Left cardiac atrium (tissue), 4 donors: ENCODE data around the gene ABHD15. TPM values are rescaled to one million over a fixed set of nuclear protein-coding genes. Genes with fewer than 3 reads are reported as not detected.

Experiments used
- ATAC-seq, 2 donors: fragments of 200-7000 bp; cut with Tn5 transposase; one replicate each; pipeline ENCODE4 v1.9.1; 2020; ENCODE audit warnings: mild to moderate bottlenecking in 2 of 2, moderate library complexity in 2 of 2
- DNase-seq: peaks from one replicate; pipeline ENCODE4 v3.0.0-alpha.2; 2020
- intact Hi-C, 2 donors: fragments of 100-400 bp; cut with DNase I; formaldehyde crosslinking; loops; one replicate each; pipeline versions ENCODE4 v1.14.1 to v1.15.1; 2022 to 2023
- long read RNA-seq: library from polyadenylated mRNA; unstranded; transcript quantifications from one replicate; pipeline ENCODE4 v2.0.0, GENCODE V29; 2021
- total RNA-seq, 2 donors: library from RNA; stranded (reverse); fragmentation: NEBNext Ultra II Directional; extraction: Animal tissue kit (Norgen Biotek cat#: 25700); gene quantifications; one replicate each; pipeline ENCODE4 v1.2.1, GENCODE V29; 2021
- donor health status: DM: no; HTN: yes; CAD: no.
- donor health status: DM: no; HTN: yes; CAD: no; lungs with severe emphysema.
- donor health status: DM: yes; HTN: yes; CAD: no.
- donor health status: Dilated cardiomyopathy.

The ABHD15 gene, protein sequence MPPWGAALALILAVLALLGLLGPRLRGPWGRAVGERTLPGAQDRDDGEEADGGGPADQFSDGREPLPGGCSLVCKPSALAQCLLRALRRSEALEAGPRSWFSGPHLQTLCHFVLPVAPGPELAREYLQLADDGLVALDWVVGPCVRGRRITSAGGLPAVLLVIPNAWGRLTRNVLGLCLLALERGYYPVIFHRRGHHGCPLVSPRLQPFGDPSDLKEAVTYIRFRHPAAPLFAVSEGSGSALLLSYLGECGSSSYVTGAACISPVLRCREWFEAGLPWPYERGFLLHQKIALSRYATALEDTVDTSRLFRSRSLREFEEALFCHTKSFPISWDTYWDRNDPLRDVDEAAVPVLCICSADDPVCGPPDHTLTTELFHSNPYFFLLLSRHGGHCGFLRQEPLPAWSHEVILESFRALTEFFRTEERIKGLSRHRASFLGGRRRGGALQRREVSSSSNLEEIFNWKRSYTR
- total RNA-seq, result 10 to 100 TPM in 1 of 2 donors, 1 to 10 TPM in 1; 8.3 to 11.6 TPM
- long read RNA-seq, partial matches to known transcripts, result 0 of 5 reads
- long read RNA-seq, other reads (novel, unspliced or antisense), result 3 of 5 reads

GRCh38 chr17:29566473-29567303 is at the start of gene ABHD15:
Gene ABHD15 (minus strand): TSS chr17:29567037. CDS start chr17:29566966, 71 bp downstream.
- peak; percentile 77 for DNase-seq
- peak; percentile 56 to 69 for ATAC-seq
- intact Hi-C loops, result no loop called here

DNA sequence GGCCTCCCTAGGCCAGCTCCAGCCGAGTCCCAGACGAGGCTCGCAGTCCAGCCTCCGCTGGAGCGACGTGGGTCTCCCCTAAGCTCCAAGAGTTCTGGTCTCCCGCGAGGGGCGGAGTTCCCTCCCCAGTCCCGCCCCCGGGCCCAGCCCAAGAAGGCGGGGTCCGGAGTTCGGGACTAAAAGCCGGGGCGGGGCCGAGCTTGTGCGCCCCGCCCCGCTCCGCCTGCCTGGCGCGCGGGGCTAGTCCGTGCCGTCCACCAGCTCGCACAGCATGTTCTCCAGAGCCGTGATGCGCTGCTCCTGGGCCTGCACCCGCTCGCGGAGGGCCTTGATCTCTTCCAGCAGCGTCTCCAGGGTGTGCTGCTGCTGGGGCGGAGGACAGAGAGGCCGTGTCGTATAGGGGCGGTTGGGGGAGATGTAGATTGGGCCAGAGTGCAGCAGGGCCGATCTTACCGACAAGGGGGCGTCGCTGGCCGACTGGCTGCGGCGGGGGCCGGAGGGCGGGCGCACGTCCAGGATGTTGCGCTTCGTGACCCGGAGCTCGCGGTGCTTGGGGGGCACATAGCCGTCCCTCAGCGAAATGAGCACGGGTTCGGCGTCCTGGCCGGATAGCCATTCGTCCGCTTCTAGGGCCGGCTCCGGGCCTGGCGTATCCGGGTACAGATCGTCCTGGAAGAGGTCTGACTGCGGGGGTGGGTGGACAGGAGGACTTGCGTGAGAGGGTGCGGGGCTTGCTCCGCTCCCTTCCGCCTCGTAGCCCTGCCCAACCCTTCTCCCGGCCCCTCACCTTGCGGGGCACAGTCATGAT is 48.9 kb upstream of the ABHD15 start:
- ATAC-seq (peak; percentile 64 to 68), DNase-seq (peak; percentile 86)
- intact Hi-C loops, result loop anchor here in 1 of 2 donors (10.0 kb wide), 1 partner anchor 309 kb away; no protein-coding TSS in a partner anchor

DNA sequence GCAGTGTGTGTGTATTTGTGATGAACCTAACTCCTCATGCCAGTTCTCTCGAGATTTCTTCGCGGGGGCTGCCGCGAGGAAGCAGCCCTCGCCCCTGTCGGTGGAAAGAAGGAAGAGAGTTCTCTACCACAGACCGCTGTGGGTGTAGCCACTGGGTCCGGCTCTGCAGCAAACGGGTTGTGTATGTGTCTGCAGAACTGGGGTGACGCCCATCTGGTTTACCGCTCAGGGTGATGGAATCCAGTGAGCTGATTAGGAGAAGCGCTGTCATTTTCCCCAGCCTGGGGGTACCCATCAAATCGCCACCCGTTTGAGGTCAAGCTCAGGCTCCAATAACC is 48.2 kb upstream of the ABHD15 start:
- intact Hi-C loops, result loop anchor here in 1 of 2 donors (10.0 kb wide), 1 partner anchor 310 kb away; no protein-coding TSS in a partner anchor
- DNase-seq, result peak; percentile 49
- no peak for ATAC-seq

DNA sequence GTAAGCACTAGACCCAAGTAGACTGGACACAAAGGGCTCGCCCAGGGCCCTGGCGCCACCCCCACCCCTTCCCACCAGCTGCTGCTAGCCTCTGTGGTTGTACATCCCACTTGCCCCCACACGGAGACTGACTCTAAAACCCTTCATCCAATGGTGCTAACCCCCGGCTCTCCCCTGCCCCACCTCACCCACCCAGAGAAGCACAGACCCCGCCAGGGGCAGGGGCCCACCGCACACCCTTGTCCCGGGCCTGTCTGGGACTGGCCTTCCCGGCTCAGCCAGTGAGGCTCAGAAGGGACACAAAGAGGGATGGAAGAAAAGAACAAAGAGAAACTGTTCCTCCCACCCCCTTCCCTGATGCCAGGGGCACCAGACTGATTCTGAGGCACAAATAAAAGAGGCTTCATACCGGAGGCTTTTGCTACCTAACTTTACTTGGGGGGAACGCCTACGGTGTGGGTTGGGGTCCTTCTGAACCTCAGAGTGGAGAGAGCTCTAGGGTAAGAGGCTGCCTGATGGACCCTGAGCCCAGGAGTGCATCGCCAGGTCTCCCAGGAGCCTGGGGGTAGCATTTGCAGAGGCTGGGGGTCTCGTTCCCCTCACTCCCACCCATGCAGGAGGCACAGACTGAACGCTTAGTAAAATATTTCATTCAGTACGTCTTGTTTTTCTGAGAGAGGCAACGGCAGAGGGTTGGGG is 47.7 kb upstream of the ABHD15 start:
- intact Hi-C loops, result loop anchor here in 1 of 2 donors (10.0 kb wide), 1 partner anchor 310 kb away; no protein-coding TSS in a partner anchor
- no peak for DNase-seq
- ATAC-seq, result no peak

DNA sequence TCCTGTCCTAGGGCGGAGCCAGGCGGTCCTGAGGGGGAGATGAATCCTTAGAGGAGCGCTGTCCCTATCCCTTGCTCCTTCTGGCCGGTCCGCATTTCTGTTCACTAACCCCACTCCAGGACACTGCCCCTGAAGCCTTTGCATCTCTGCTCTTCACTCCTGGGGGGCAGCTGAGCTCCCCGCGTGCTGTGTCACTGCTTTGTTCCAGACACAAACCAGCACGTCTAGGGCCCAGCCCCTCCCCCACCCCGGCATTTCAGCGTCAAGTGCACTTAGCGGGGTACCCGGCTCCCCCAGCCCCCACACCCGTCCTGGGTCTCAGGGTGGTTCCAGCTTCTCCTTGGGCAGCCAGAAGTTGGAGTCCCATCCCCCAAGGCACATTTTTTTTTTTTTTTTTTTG is 47.0 kb upstream of the ABHD15 start:
- DNase-seq, result no peak
- ATAC-seq, result no peak
- intact Hi-C loops, result loop anchor here in 1 of 2 donors (10.0 kb wide), 1 partner anchor 311 kb away; no protein-coding TSS in a partner anchor

- intact Hi-C loops, result loop anchor here in 1 of 2 donors (10.0 kb wide), 1 partner anchor 311 kb away; no protein-coding TSS in a partner anchor
- DNase-seq, result peak; percentile 96
- peak; percentile 66 to 70 for ATAC-seq
Observed at GRCh38 chr17:29613352-29613837, 46.6 kb upstream of the ABHD15 start.

GRCh38 chr17:29612404-29613280 is 45.8 kb upstream of the ABHD15 start:
- ATAC-seq, result peak in 1 of 2 donors; percentile 7
- no peak for DNase-seq
- intact Hi-C loops, result loop anchor here in 1 of 2 donors (10.0 kb wide), 1 partner anchor 312 kb away; no protein-coding TSS in a partner anchor

GRCh38 chr17:29612094-29612403 is 45.2 kb upstream of the ABHD15 start:
- DNase-seq (no peak), ATAC-seq (no peak)
- intact Hi-C loops, result loop anchor here in 1 of 2 donors (10.0 kb wide), 1 partner anchor 313 kb away; no protein-coding TSS in a partner anchor

DNA sequence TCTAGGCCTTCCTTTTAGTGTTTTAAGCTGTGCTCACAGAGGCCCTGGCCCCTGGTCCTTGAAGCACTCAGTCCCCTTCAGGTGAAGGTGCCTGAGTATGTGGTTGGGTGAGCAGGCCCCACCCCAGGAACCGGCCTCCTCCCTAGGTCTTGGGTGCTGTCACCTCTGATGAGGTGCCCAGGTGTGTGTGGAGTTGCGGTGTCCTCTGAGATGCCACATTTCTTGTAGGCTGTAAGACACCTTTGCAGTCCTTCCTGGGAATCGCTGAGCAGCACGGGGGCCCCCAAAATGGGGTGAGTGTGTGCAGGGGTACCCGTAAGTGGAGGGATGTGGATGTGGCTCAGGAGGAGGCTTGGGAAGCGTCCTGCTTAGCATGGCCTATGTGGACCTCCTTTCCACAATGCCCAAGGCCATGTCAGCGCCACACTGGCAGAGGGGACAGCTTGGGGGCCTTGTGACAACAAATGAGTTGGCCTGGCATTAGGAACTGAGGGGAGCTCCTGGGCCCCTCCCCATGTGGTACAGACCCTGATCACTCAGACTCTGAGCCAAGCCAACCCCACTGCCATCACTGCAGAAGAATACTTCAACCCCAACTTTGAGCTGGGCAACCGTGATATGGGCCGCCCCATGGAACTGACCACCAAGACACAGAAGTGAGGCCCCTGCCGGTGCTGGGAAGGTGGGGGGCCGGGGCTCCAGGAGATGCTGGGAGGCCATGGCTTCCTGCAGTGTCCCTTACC is 44.7 kb upstream of the ABHD15 start:
- intact Hi-C loops, result loop anchor here in 1 of 2 donors (10.0 kb wide), 1 partner anchor 313 kb away; no protein-coding TSS in a partner anchor
- no peak for DNase-seq
- no peak for ATAC-seq

DNA sequence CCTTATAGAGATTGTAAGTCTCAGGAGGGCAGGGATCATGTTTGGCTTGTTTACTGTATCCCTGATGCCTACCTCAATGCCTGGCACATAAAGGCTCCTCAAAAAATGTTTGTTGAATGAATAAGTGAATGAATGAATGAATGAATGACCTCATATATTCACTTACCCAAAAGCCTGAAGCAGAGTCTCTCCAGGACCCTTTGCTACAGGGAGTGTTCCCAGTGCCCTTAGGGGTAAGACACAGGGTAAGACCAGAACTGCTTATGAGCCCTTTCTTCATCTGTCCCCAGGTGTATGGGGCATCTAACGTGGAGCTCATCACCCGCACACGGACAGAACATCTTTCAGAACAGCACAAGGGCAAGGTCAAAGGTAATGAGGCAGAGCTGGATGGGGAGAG is 43.6 kb upstream of the ABHD15 start:
- ATAC-seq, result no peak
- no peak for DNase-seq
- intact Hi-C loops, result loop anchor here in 1 of 2 donors (10.0 kb wide), 1 partner anchor 314 kb away; no protein-coding TSS in a partner anchor

DNA sequence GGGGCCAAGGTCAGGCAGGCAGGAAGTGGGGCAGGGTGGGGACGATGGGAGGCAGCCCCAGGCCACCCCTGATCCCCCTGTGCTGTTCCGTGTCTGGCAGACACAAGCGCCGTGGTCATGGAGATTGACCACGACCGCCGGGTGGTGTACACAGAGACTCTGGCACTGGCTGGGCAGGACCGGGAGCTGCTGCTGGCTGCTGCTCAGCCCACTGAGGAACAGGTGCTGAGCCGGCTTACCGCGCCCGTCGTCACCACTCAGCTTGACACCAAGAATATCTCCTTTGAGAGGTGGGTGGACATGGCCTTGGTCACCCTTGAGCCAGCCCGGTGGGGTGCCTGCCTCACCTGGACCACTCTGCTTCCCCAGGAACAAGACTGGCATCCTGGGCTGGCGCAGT is 42.1 kb upstream of the ABHD15 start:
- intact Hi-C loops, result no loop called here
- DNase-seq (no peak), ATAC-seq (no peak)

DNA sequence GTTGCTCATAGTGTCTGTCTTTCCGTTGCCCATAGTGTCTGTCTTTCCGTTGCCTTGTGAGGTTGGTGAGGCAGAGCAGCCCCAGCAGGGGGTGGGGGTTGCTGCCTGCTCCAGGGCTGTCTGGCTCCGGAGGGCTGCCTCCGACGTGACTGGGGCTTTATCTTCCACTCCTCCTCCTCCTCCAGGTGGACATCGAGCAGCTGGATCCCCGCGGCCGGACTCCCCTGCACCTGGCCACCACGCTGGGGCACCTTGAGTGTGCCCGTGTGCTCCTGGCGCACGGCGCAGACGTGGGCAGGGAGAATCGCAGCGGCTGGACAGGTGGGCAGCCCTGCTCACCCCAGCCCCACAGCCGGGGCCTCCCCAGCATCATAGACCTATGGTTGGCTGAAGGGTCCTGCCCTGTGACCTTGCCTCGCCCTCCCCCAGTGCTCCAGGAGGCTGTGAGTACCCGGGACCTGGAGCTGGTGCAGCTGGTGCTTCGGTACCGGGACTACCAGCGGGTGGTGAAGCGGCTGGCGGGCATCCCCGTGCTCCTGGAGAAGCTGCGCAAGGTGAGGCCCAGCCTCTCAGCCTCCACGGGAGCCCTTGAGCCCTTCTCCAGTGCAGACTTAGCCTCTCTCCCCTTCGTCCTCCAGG is 40.8 kb upstream of the ABHD15 start:
- intact Hi-C loops, result no loop called here
- DNase-seq, result no peak
- no peak for ATAC-seq

GRCh38 chr17:29603109-29603674 is 36.4 kb upstream of the ABHD15 start:
- ATAC-seq, result no peak
- intact Hi-C loops, result no loop called here
- peak; percentile 25 for DNase-seq

DNA sequence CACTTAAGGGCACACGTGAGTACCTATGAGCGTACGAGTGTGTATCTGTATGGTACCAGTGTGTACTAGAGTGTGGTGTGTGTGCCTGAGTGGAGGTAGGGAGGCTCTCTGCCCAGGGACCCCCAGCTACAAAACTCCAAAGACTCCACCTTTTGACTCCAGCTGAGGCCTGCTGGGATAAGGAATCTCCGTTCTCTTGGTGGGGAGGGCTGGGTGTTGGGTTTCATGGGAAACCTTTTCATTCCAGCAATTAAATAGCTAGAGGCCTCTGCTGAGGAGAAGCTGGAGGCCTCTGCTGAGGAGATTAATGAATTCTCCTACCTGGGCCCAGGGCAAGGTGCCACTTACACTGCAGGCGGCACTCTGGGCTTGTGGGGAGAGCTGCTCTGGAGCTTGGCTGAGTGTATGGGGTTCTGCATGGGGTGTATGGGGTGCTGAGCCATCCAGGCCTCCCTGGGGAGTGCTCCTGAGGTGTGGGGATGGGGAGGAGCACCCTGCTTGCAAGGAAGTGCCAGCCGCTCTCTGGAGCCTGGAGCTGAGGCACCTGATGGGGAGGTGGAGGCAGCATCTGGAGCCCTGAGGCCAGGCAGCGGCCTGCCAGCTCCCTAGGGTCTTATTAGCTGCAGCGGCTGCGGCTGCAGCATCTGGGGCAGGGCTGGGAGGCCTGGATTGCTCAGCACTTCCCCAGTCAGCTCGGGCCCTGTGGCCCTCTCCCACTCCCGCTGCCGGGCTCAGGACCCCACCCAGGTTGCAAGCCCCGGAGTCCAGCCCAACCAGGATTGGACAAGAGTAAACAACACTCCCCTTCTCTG is 30.7 kb upstream of the ABHD15 start:
- DNase-seq (no peak), ATAC-seq (no peak)
- intact Hi-C loops, result no loop called here

GRCh38 chr17:29596811-29597210 is 30.0 kb upstream of the ABHD15 start:
- peak; percentile 33 for DNase-seq
- intact Hi-C loops, result no loop called here
- peak in 1 of 2 donors; percentile 19 for ATAC-seq
